ENCODE results near the gene TBC1D10A. TPM values are rescaled to one million over a fixed set of nuclear protein-coding genes. Genes with fewer than 3 reads are reported as not detected.
A peak's percentile ranks its signal among the peaks of the same experiment; 100 is the strongest.

Gene TBC1D10A
- total RNA-seq, 1 donor from 2014 or later = 51.3 TPM

DNA sequence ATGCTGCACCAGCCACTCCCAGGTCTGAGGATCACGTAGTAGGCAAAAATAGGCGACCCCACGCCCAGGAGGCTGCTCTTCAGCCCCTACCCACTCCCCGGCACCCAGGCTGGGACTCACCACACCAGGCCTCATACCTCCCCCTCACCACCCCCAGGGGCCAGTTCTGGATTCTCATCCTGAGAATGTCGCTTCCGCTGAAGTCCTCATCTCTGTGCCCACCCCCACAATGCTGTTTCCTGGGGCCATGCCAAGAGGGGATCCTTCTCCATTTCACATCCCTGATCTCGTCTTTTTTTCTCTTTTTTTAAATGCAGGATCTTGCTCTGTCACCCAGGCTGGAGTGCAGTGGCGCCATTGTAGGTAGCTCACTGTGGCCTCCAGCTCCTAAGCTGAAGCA, 58.4 kb downstream of the TBC1D10A start:
- intact Hi-C loops (cut with DNase I) = no loop called here
- H3K36me3 ChIP-seq = no peaks in the 10 kb centered on the region
- H3K27ac ChIP-seq = no peak overlapping the region
- no peak overlapping the region for H3K4me3 ChIP-seq
- no peaks in the 10 kb centered on the region for H3K9me3 ChIP-seq
- peaks cover 4% of the 10 kb centered on the region for H3K4me1 ChIP-seq
- DNase-seq (ENCODE audit: extremely low spot score in 2 of 2) = no peak
- TF ChIP-seq, protein P1, sequence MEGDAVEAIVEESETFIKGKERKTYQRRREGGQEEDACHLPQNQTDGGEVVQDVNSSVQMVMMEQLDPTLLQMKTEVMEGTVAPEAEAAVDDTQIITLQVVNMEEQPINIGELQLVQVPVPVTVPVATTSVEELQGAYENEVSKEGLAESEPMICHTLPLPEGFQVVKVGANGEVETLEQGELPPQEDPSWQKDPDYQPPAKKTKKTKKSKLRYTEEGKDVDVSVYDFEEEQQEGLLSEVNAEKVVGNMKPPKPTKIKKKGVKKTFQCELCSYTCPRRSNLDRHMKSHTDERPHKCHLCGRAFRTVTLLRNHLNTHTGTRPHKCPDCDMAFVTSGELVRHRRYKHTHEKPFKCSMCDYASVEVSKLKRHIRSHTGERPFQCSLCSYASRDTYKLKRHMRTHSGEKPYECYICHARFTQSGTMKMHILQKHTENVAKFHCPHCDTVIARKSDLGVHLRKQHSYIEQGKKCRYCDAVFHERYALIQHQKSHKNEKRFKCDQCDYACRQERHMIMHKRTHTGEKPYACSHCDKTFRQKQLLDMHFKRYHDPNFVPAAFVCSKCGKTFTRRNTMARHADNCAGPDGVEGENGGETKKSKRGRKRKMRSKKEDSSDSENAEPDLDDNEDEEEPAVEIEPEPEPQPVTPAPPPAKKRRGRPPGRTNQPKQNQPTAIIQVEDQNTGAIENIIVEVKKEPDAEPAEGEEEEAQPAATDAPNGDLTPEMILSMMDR (IDR thresholded peaks at IDR 0.05) = no peak
- TF ChIP-seq POLR2A (IDR thresholded peaks at IDR 0.05) (no peak), POLR2AphosphoS5 (IDR thresholded peaks at IDR 0.05; ENCODE audit: insufficient read depth in 1 of 2, low read depth in 1 of 2) (no peak)
- no peaks in the 10 kb centered on the region for H3K27me3 ChIP-seq

DNA sequence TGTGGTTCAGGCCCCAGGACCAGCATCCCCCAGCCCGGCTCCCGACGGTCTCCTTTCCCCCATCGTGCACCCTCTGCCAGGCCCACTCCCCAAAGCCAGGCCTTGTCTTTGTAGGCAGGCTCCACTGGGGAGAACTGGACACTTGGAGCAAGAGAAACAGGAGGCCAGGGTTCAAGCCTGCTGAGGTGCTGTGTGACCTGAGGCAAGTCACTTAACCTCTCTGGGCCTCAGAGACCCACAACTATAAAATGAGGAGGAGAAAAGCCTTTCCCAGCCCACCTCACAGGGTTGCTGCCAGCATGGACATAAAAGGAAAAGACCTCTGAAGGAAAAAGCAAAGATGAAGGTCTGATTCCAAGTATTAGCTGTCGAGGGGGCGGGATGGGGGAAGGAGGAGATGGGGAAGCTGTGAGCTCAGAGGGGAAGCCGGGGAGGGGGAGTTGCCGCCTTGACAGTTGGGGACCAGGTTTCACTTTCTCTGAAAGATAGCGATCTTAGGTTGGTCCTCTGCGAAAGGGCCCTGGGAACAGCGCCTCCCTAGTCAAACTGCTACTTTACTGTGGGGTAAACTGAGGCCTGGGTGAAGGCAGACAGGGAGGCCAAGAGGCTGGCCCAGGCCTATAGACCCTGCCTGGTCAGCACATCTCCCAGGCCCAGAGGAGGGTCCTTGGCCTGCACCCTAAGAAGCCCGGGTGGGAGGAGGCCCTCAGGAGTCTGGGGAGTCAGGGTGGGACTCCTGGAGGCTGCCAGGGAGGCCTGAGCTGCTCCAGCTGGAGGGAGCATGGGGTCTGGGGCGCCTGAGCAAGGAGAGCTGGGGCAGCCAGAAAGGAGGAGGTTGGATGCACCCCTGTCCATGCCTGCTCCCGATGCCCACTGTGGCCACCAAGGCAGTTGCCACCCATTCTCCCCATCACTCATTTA, 59.1 kb downstream of the TBC1D10A start:
- no peaks in the 10 kb centered on the region for H3K27me3 ChIP-seq
- intact Hi-C loops (cut with DNase I) = no loop called here
- H3K9me3 ChIP-seq = no peaks in the 10 kb centered on the region
- no peak overlapping the region for H3K4me3 ChIP-seq
- peaks cover 11% of the 10 kb centered on the region for H3K4me1 ChIP-seq
- TF ChIP-seq, protein P1 (IDR thresholded peaks at IDR 0.05) = no peak
- no peak for TF ChIP-seq POLR2AphosphoS5 (IDR thresholded peaks at IDR 0.05; ENCODE audit: insufficient read depth in 1 of 2, low read depth in 1 of 2)
- no peak for TF ChIP-seq POLR2A (IDR thresholded peaks at IDR 0.05)
- H3K27ac ChIP-seq = peak overlapping the region; percentile 47
- no peak for DNase-seq (ENCODE audit: extremely low spot score in 2 of 2)
- no peaks in the 10 kb centered on the region for H3K36me3 ChIP-seq

GRCh38 chr22:30266445-30267381, 60.0 kb downstream of the TBC1D10A start, which contains the start of gene OSM:
TSS of gene OSM (minus strand) at chr22:30266851. CDS start at chr22:30266799, 52 bp downstream.
- H3K4me3 ChIP-seq = peak within 1 kb of the TSS; percentile 21 to 28
- no peaks in the 10 kb centered on the region for H3K36me3 ChIP-seq
- no peaks in the 10 kb centered on the region for H3K27me3 ChIP-seq
- DNase-seq (ENCODE audit: extremely low spot score in 2 of 2) = no peak
- peak within 1 kb of the TSS; percentile 47 for H3K27ac ChIP-seq
- intact Hi-C loops (cut with DNase I) = no loop called here
- H3K4me1 ChIP-seq = peaks cover 19% of the 10 kb centered on the region
- TF ChIP-seq, protein P1 (IDR thresholded peaks at IDR 0.05) = no peak
- TF ChIP-seq POLR2AphosphoS5 (IDR thresholded peaks at IDR 0.05; ENCODE audit: insufficient read depth in 1 of 2, low read depth in 1 of 2) = peak in 1 of 2 donors; percentile 53
- no peaks in the 10 kb centered on the region for H3K9me3 ChIP-seq

DNA sequence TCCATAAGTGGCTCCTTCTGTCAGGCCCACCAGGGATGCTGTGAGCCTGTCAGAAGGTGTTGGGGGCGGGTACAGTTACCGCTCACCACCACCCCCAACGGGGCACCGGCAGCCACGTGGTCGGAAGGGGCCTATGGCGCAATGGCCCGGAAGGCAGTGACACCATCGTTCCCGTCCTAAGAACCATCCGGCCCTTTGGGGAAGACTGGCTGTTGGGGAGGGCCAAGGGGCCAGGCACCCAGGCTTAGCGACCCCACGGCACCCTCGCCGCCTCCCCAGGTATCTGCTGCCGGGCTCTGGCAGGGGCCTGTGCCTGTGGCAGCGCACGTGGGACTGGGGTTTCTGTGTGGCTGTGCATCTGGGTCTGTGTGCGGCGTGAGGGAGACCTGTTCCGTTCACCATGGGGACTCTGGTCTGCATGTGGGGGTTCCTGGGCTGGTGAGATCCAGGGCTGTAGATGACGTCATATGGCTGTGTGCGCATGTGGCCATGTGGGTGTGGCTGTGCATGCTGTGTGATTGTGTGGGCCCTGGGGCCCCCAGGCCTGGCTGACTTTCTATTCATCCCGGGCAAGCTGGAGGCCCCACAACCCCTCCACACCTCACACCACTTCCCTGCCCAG, 60.8 kb downstream of the TBC1D10A start:
- peak in 1 of 2 donors; percentile 29 for TF ChIP-seq POLR2A (IDR thresholded peaks at IDR 0.05)
- TF ChIP-seq, protein P1 (IDR thresholded peaks at IDR 0.05) = no peak
- TF ChIP-seq POLR2AphosphoS5 (IDR thresholded peaks at IDR 0.05; ENCODE audit: insufficient read depth in 1 of 2, low read depth in 1 of 2) = peak in 1 of 2 donors; percentile 60
- peak overlapping the region; percentile 47 for H3K27ac ChIP-seq
- no peak for DNase-seq (ENCODE audit: extremely low spot score in 2 of 2)
- peaks cover 23% of the 10 kb centered on the region for H3K4me1 ChIP-seq
- peak overlapping the region; percentile 21 to 28 for H3K4me3 ChIP-seq
- no peaks in the 10 kb centered on the region for H3K9me3 ChIP-seq
- intact Hi-C loops (cut with DNase I) = no loop called here
- H3K27me3 ChIP-seq = no peaks in the 10 kb centered on the region
- no peaks in the 10 kb centered on the region for H3K36me3 ChIP-seq
